CD4-positive, alpha-beta memory T cell (primary cell): ENCODE data around the gene OPRD1. TPM values are rescaled to one million over a fixed set of nuclear protein-coding genes. Genes with fewer than 3 reads are reported as not detected.

ENCODE experiments used
- CTCF ChIA-PET: fragments of 350-600 bp; sonication (Branson Sonifier 250); formaldehyde crosslinking; loops from one replicate; lab custom pipeline; 2021; ENCODE audit warnings: inconsistent platforms; ENCODE audit not compliant: partially characterized antibody; lab: Charles Lee
- POLR2A ChIA-PET: fragments of 350-600 bp; sonication (Branson Sonifier 250); formaldehyde crosslinking; loops from one replicate; lab custom pipeline; 2021; ENCODE audit not compliant: partially characterized antibody; lab: Charles Lee
- DNase-seq, 5 donors: peaks; one replicate each; pipeline versions ENCODE4 v3.0.0 to v3.0.0-alpha.2; 2020 to 2022; ENCODE audit warnings: mixed read lengths in 1 of 5
- H3K27ac ChIP-seq: one replicate; pipeline ENCODE4 v1.7.0; 2013; ENCODE audit warnings: low read depth, low read length
- H3K27me3 ChIP-seq: 2 replicates; pipeline ENCODE4 v1.7.0; 2013; ENCODE audit warnings: mild to moderate bottlenecking, low read length, moderate library complexity; ENCODE audit not compliant: insufficient read depth
- H3K36me3 ChIP-seq: 2 replicates; pipeline ENCODE4 v1.7.0; 2013; ENCODE audit warnings: mild to moderate bottlenecking, low read length, moderate library complexity; ENCODE audit not compliant: insufficient read depth
- H3K4me1 ChIP-seq: 2 replicates; pipeline ENCODE4 v1.7.0; 2013; ENCODE audit warnings: mild to moderate bottlenecking, low read length, moderate library complexity; ENCODE audit not compliant: insufficient read depth
- H3K4me3 ChIP-seq, 2 donors: one replicate each; pipeline ENCODE4 v1.7.0; 2013; ENCODE audit warnings: low read length in 2 of 2, mild to moderate bottlenecking in 1 of 2
- H3K9me3 ChIP-seq, 2 donors: one replicate each; pipeline ENCODE4 v1.7.0; 2013; ENCODE audit warnings: low read length in 2 of 2, control low read depth in 1 of 2; ENCODE audit not compliant: control insufficient read depth in 1 of 2
- H3K27ac Mint-ChIP-seq, 7 donors: one replicate each; pipeline ENCODE4 v1.8.0; 2020 to 2021; ENCODE audit warnings: mixed read lengths in 7 of 7, mild to moderate bottlenecking in 6 of 7, inconsistent platforms in 3 of 7, moderate library complexity in 3 of 7
- H3K27me3 Mint-ChIP-seq, 2 donors: one replicate each; pipeline ENCODE4 v1.8.0; 2020 to 2021; ENCODE audit warnings: mixed read lengths in 2 of 2
- H3K36me3 Mint-ChIP-seq, 2 donors: one replicate each; pipeline ENCODE4 v1.8.0; 2020 to 2021; ENCODE audit warnings: mixed read lengths in 2 of 2, inconsistent platforms in 1 of 2, mild to moderate bottlenecking in 1 of 2
- H3K4me1 Mint-ChIP-seq, 4 donors: one replicate each; pipeline ENCODE4 v1.8.0; 2020 to 2021; ENCODE audit warnings: mixed read lengths in 4 of 4, mild to moderate bottlenecking in 1 of 4
- H3K4me3 Mint-ChIP-seq, 8 donors: one replicate each; pipeline ENCODE4 v1.8.0; 2020 to 2021; ENCODE audit warnings: mixed read lengths in 8 of 8, mild to moderate bottlenecking in 7 of 8, moderate library complexity in 6 of 8, inconsistent platforms in 3 of 8
- H3K9me3 Mint-ChIP-seq, 8 donors: one replicate each; pipeline ENCODE4 v1.8.0; 2020 to 2021; ENCODE audit warnings: mixed read lengths in 8 of 8, mild to moderate bottlenecking in 5 of 8, inconsistent platforms in 3 of 8, moderate library complexity in 1 of 8
- intact Hi-C: fragments of 100-400 bp; cut with micrococcal nuclease; formaldehyde crosslinking; loops from one replicate; pipeline ENCODE4 v1.15.1; 2023
- polyA plus RNA-seq, 2 donors: library from polyadenylated mRNA; unstranded; fragments of 300-500 nt; fragmentation: Illumina TruSeq; gene quantifications; one replicate each; pipeline ENCODE4 v1.2.3, GENCODE V29; 2021
- total RNA-seq, 2 experiments: library from RNA; stranded (reverse); gene quantifications; one replicate each; pipeline ENCODE4 v1.2.3, GENCODE V29; 2021

The OPRD1 gene
- total and polyA plus RNA-seq, 4 experiments from 2014 or later: 0.03 TPM; not detected in 3

DNA sequence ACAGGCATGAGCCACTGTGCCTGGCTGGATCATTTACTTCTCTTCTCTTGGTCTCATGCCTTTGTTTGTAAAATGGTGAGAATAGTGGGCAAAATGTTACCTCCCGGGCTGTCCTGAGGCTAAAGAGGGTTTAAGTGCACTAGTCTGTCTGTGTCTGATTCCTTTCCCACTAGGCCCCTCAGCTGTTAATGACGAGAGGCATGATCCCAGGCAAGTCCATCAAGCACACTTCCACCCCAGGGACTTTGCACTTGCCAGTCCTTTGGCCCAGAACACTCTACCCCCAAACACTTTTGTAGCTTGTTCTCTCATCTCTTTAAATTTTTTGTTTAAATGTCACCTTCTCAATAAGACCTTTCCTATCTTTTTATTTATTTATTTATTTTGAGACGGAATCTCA, 88.6 kb downstream of the OPRD1 start:
- Histone ChIP-seq H3K4me1 (peaks cover 29% of the 10 kb centered on the region), H3K9me3 (no peaks in the 10 kb centered on the region), H3K27me3 (no peaks in the 10 kb centered on the region), H3K27ac (no peak overlapping the region), H3K4me3 (no peak overlapping the region), H3K36me3 (no peaks in the 10 kb centered on the region)
- Mint-ChIP-seq H3K27me3 (no peaks in the 10 kb centered on the region), H3K9me3 (peaks cover 0 to 3% (median 0%) of the 10 kb centered on the region in 8 donors), H3K4me1 (peaks cover 27 to 40% (median 33%) of the 10 kb centered on the region in 4 donors), H3K27ac (peak overlapping the region in 1 of 7 donors; percentile 52), H3K4me3 (no peak overlapping the region), H3K36me3 (peaks cover 2 to 12% of the 10 kb centered on the region in 2 donors)
- intact Hi-C loops: no loop called here
- no peak for DNase-seq
- ChIA-PET CTCF (interaction anchor here (0.8 to 5.2 kb wide), 6 partner anchors 8 to 23 kb away, joined by 3 to 22 read pairs (median 6); partner anchors contain the start of gene EPB41), POLR2A (interaction anchor here (1.9 kb wide), 1 partner anchor 13 kb away, joined by 4 read pairs; no protein-coding TSS in a partner anchor)

DNA sequence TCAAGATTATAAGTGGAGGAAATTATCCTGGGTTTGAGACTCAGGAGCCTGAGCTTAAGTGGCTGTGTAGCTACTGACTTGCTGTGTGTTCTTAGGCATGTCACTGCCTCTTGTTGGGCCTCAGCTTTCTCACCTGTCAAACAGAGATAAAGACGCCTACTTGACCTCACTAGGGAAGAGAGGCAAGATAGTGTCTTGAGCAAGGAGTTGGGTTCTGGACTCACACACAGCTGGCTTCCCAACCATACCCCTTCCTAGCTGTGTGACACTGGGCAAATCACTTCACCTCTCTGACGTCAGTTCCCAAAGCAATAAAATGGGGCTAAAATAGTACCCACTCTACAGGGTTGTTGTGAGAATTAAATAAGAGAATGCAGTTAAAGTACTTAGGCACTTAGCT, 90.8 kb downstream of the OPRD1 start:
- no peak overlapping the region for H3K27ac ChIP-seq
- Mint-ChIP-seq H3K4me1 (peaks cover 20 to 30% (median 25%) of the 10 kb centered on the region in 4 donors), H3K9me3 (peaks cover 0 to 3% (median 0%) of the 10 kb centered on the region in 8 donors), H3K27me3 (no peaks in the 10 kb centered on the region), H3K27ac (peak overlapping the region in 1 of 7 donors; percentile 13), H3K4me3 (peak overlapping the region in 1 of 8 donors; percentile 14), H3K36me3 (peaks cover 4 to 12% of the 10 kb centered on the region in 2 donors)
- no peak for DNase-seq
- H3K4me3 ChIP-seq: no peak overlapping the region
- H3K4me1 ChIP-seq: peaks cover 24% of the 10 kb centered on the region
- H3K36me3 ChIP-seq: no peaks in the 10 kb centered on the region
- no peaks in the 10 kb centered on the region for H3K27me3 ChIP-seq
- CTCF ChIA-PET: interaction anchor here (0.9 to 5.2 kb wide), 4 partner anchors 9 to 130 kb away, joined by 3 to 22 read pairs (median 5); partner anchors contain the start of gene EPB41
- no peaks in the 10 kb centered on the region for H3K9me3 ChIP-seq
- POLR2A ChIA-PET: interaction anchor here (0.6 to 2.4 kb wide), 6 partner anchors 11 to 396 kb away, joined by 3 to 7 read pairs (median 3); partner anchors contain the start of gene EPB41
- intact Hi-C loops: no loop called here

DNA sequence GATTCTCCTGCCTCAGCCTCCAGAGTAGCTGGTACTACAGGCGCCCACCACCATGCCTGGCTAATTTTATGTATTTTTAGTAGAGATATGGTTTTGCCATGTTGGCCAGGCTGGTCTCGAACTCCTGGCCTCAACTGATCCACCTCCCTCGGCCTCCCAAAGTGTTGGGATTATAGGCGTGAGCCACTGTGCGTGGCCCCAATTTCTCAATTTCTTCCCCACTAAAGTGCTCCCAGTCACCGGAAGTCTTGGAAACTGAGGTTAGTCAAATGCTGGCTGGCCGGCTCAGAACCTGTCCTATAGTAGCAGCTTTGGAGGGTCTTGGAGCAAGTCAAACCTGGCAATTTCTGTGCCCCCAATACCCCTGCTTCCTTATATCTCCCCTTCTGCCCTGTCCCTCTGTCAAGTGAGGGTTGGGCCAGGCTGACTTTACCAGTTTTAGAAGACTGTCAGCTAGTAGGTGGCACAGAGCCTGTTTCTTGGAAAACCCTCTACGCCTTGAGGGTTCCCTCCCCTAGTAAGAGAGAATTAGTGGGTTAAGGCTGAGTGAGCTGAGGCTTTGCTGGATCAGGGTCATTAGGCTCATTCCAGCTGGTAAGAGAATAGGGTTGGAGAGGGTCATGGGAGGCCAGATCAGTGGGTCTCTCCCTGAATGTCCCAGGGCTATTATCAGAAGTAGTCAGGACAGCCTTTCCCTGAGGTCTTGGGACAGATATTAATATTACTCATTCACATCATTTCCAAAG, 94.1 kb downstream of the OPRD1 start:
- Histone ChIP-seq H3K36me3 (no peaks in the 10 kb centered on the region), H3K27ac (no peak overlapping the region), H3K27me3 (no peaks in the 10 kb centered on the region), H3K4me3 (no peak overlapping the region), H3K4me1 (peaks cover 4% of the 10 kb centered on the region), H3K9me3 (no peaks in the 10 kb centered on the region)
- no peak overlapping the region for H3K4me3 Mint-ChIP-seq
- H3K9me3 Mint-ChIP-seq: peaks cover 0 to 3% (median 0%) of the 10 kb centered on the region in 8 donors
- DNase-seq: no peak
- peak overlapping the region in 1 of 7 donors; percentile 18 for H3K27ac Mint-ChIP-seq
- CTCF ChIA-PET: interaction anchor here (1.0 kb wide), 1 partner anchor 13 kb away, joined by 4 read pairs; no protein-coding TSS in a partner anchor
- peaks cover 4 to 12% of the 10 kb centered on the region in 2 donors for H3K36me3 Mint-ChIP-seq
- H3K4me1 Mint-ChIP-seq: peaks cover 5 to 12% (median 9%) of the 10 kb centered on the region in 4 donors
- no peaks in the 10 kb centered on the region for H3K27me3 Mint-ChIP-seq
- POLR2A ChIA-PET: interaction anchor here (0.9 kb wide), 1 partner anchor 18 kb away, joined by 3 read pairs; no protein-coding TSS in a partner anchor
- intact Hi-C loops: no loop called here

DNA sequence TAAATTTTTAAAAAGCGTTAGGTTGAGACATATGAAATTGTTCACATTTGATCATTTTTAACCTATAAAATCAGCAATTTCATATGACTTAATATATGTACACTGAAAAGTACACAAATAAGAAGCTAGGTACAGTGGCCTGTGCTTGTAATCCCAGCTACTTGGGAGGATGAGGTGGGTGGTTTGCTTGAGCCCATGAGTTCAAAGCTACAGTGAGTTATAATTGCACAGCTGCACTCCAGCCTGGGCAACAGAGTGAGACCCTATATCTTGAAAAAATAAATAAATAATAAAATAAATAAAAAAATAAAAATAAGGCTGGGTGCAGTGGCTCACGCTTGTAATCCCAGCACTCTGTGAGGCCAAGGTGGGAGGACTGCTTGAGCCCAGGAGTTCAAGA, 97.2 kb downstream of the OPRD1 start:
- intact Hi-C loops: no loop called here
- Mint-ChIP-seq H3K9me3 (peaks cover 0 to 2% (median 0%) of the 10 kb centered on the region in 8 donors), H3K27ac (no peak overlapping the region), H3K36me3 (peaks cover 3 to 4% of the 10 kb centered on the region in 2 donors), H3K4me3 (no peak overlapping the region), H3K4me1 (peaks cover 11 to 14% (median 12%) of the 10 kb centered on the region in 4 donors), H3K27me3 (no peaks in the 10 kb centered on the region)
- H3K9me3 ChIP-seq: no peaks in the 10 kb centered on the region
- no peaks in the 10 kb centered on the region for H3K27me3 ChIP-seq
- DNase-seq: no peak
- no peak overlapping the region for H3K4me3 ChIP-seq
- CTCF ChIA-PET: interaction anchor here (0.7 to 1.6 kb wide), 2 partner anchors 9 to 473 kb away, joined by 3 to 7 read pairs; no protein-coding TSS in a partner anchor
- H3K36me3 ChIP-seq: no peaks in the 10 kb centered on the region
- POLR2A ChIA-PET: interaction anchor here (0.5 to 0.6 kb wide), 2 partner anchors 173 to 180 kb away, joined by 3 read pairs; no protein-coding TSS in a partner anchor
- peaks cover 13% of the 10 kb centered on the region for H3K4me1 ChIP-seq
- no peak overlapping the region for H3K27ac ChIP-seq

DNA sequence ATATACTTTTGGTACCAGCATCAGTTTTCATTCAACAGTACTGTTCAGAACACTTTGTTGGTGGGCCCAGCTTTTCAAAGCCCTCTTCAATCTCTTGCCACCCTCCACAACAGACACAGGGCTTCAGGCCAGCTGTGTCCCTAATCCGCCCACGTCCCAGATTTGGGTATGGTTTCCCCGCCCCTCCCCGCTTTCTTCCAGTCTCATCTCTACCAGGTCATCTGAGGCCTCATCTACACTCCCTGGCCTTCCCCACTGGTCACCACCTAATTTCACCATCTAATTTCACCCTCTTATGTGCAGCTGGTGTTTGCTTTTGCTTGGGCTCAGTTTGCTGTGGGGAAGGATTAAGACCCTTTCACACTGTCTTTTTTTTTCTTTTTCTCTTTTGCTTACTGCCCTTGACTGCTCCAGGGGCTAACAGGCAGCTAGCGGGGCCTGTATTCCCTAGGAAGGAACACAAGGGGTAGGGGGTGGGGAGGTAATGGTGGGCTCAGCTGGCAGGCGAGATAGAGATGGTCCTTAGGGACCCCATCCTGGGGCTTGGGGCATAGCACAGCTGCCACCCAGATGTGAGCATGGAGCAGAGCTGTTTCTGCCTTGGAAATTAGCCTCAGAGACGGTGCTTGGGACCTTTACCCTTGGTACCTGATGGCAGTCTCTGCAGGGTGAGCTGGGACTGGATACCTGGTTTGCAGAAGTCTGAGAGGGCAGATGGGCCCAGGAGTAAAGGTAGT, 98.6 kb downstream of the OPRD1 start:
- H3K4me1 Mint-ChIP-seq: peaks cover 9 to 23% (median 13%) of the 10 kb centered on the region in 4 donors
- H3K4me3 ChIP-seq: no peak overlapping the region
- POLR2A ChIA-PET: interaction anchor here (0.6 kb wide), 1 partner anchor 279 kb away, joined by 3 read pairs; no protein-coding TSS in a partner anchor
- CTCF ChIA-PET: interaction anchor here (1.3 kb wide), 1 partner anchor 125 kb away, joined by 5 read pairs; no protein-coding TSS in a partner anchor
- no peaks in the 10 kb centered on the region for H3K27me3 Mint-ChIP-seq
- intact Hi-C loops: no loop called here
- no peak overlapping the region for H3K27ac ChIP-seq
- DNase-seq: no peak
- H3K27ac Mint-ChIP-seq: peak overlapping the region; percentile 12 to 81 (median 66)
- H3K9me3 Mint-ChIP-seq: peaks cover 0 to 3% (median 0%) of the 10 kb centered on the region in 8 donors
- H3K36me3 ChIP-seq: no peaks in the 10 kb centered on the region
- H3K9me3 ChIP-seq: no peaks in the 10 kb centered on the region
- no peak overlapping the region for H3K4me3 Mint-ChIP-seq
- peaks cover 1 to 11% of the 10 kb centered on the region in 2 donors for H3K36me3 Mint-ChIP-seq
- no peaks in the 10 kb centered on the region for H3K27me3 ChIP-seq
- peaks cover 13% of the 10 kb centered on the region for H3K4me1 ChIP-seq

- peak overlapping the region; percentile 65 for H3K27ac ChIP-seq
- Mint-ChIP-seq H3K27me3 (no peaks in the 10 kb centered on the region), H3K27ac (peak overlapping the region; percentile 90 to 96 (median 95)), H3K4me1 (peaks cover 30 to 50% (median 37%) of the 10 kb centered on the region in 4 donors), H3K9me3 (peaks cover 0 to 3% (median 0%) of the 10 kb centered on the region in 8 donors), H3K4me3 (peak overlapping the region; percentile 85 to 99 (median 88)), H3K36me3 (peaks cover 9 to 17% of the 10 kb centered on the region in 2 donors)
- peak overlapping the region; percentile 20 to 90 for H3K4me3 ChIP-seq
- H3K9me3 ChIP-seq: no peaks in the 10 kb centered on the region
- intact Hi-C loops: loop anchor here (1.0 kb wide), 2 partner anchors 13 to 27 kb away; no protein-coding TSS in a partner anchor
- ChIA-PET POLR2A (interaction anchor here (0.9 to 4.2 kb wide), 31 partner anchors 11 to 1188 kb away, joined by 3 to 101 read pairs (median 5); partner anchors contain the start of genes FAM76A, RNU11, SRSF4 and TAF12), CTCF (interaction anchor here (1.0 to 3.0 kb wide), 10 partner anchors 12 to 119 kb away, joined by 3 to 22 read pairs (median 7); no protein-coding TSS in a partner anchor)
- peaks cover 44% of the 10 kb centered on the region for H3K4me1 ChIP-seq
- no peaks in the 10 kb centered on the region for H3K36me3 ChIP-seq
- H3K27me3 ChIP-seq: no peaks in the 10 kb centered on the region
- no peak for DNase-seq
Measured at GRCh38 chr1:28913786-28914227, 101.8 kb downstream of the OPRD1 start.
